ENCODE measurements around the gene SRGAP1. TPM values are rescaled to one million over a fixed set of nuclear protein-coding genes. Genes with fewer than 3 reads are reported as not detected.

The SRGAP1 gene
- total RNA-seq, 6 donors from 2014 or later = 4.7 to 36.7 (median 14.0) TPM

- ATAC-seq (ENCODE audit: low FRiP score in 2 of 2) = peak; percentile 37 to 70
- Histone ChIP-seq H3K4me1 (peaks cover 7 to 24% (median 15%) of the 10 kb centered on the region in 4 donors), H3K9me3 (no peaks in the 10 kb centered on the region), H3K27ac (peak overlapping the region in 2 of 4 donors; percentile 36 to 42), H3K4me3 (no peak overlapping the region), H3K27me3 (no peaks in the 10 kb centered on the region), H3K36me3 (no peaks in the 10 kb centered on the region)
- 49 to 66% methylated on average over 5 of the region's 5 CpGs for WGBS, 2 donors
- no peak for DNase-seq
- TF ChIP-seq EP300 (IDR thresholded peaks at IDR 0.05) (no peak), POLR2A (IDR thresholded peaks at IDR 0.05) (no peak), POLR2AphosphoS5 (IDR thresholded peaks at IDR 0.05) (no peak), CTCF (IDR thresholded peaks at IDR 0.05) (no peak)
Measured at GRCh38 chr12:63944586-63945228, 100.2 kb downstream of the SRGAP1 start.

GRCh38 chr12:63945777-63946176 is 101.3 kb downstream of the SRGAP1 start:
- H3K9me3 ChIP-seq = no peaks in the 10 kb centered on the region
- H3K4me1 ChIP-seq = peaks cover 7 to 20% (median 14%) of the 10 kb centered on the region in 4 donors
- no peak for TF ChIP-seq EP300 (IDR thresholded peaks at IDR 0.05)
- no peak for TF ChIP-seq POLR2A (IDR thresholded peaks at IDR 0.05)
- no peak for TF ChIP-seq CTCF (IDR thresholded peaks at IDR 0.05)
- TF ChIP-seq POLR2AphosphoS5 (IDR thresholded peaks at IDR 0.05) = no peak
- no peak for DNase-seq
- H3K4me3 ChIP-seq = no peak overlapping the region
- no peaks in the 10 kb centered on the region for H3K36me3 ChIP-seq
- ATAC-seq (ENCODE audit: low FRiP score in 2 of 2) = no peak
- H3K27me3 ChIP-seq = no peaks in the 10 kb centered on the region
- H3K27ac ChIP-seq = peak overlapping the region in 2 of 4 donors; percentile 25 to 36

GRCh38 chr12:63948211-63948610 is 103.7 kb downstream of the SRGAP1 start:
- Histone ChIP-seq H3K4me1 (peaks cover 7 to 12% (median 11%) of the 10 kb centered on the region in 4 donors), H3K36me3 (no peaks in the 10 kb centered on the region), H3K9me3 (no peaks in the 10 kb centered on the region), H3K4me3 (no peak overlapping the region), H3K27ac (no peak overlapping the region), H3K27me3 (no peaks in the 10 kb centered on the region)
- DNase-seq = no peak
- TF ChIP-seq POLR2A (IDR thresholded peaks at IDR 0.05) (no peak), POLR2AphosphoS5 (IDR thresholded peaks at IDR 0.05) (no peak), EP300 (IDR thresholded peaks at IDR 0.05) (no peak), CTCF (IDR thresholded peaks at IDR 0.05) (no peak)
- no peak for ATAC-seq (ENCODE audit: low FRiP score in 2 of 2)

GRCh38 chr12:63949902-63950301 is 105.4 kb downstream of the SRGAP1 start:
- ATAC-seq (ENCODE audit: low FRiP score in 2 of 2) (no peak), DNase-seq (no peak)
- Histone ChIP-seq H3K4me3 (no peak overlapping the region), H3K27ac (no peak overlapping the region), H3K4me1 (peaks cover 1 to 9% (median 7%) of the 10 kb centered on the region in 4 donors), H3K36me3 (no peaks in the 10 kb centered on the region), H3K9me3 (no peaks in the 10 kb centered on the region), H3K27me3 (no peaks in the 10 kb centered on the region)
- WGBS, 2 donors = 43 to 63% methylated on average over 2 of the region's 2 CpGs
- TF ChIP-seq EP300 (IDR thresholded peaks at IDR 0.05) (no peak), POLR2A (IDR thresholded peaks at IDR 0.05) (no peak), POLR2AphosphoS5 (IDR thresholded peaks at IDR 0.05) (no peak), CTCF (IDR thresholded peaks at IDR 0.05) (no peak)

GRCh38 chr12:63952995-63953394 is 108.5 kb downstream of the SRGAP1 start:
- H3K36me3 ChIP-seq = no peaks in the 10 kb centered on the region
- no peak overlapping the region for H3K4me3 ChIP-seq
- H3K27me3 ChIP-seq = no peaks in the 10 kb centered on the region
- H3K27ac ChIP-seq = no peak overlapping the region
- no peaks in the 10 kb centered on the region for H3K9me3 ChIP-seq
- WGBS, 2 donors = 67 to 75% methylated on average over 1 of the region's 1 CpG
- TF ChIP-seq CTCF (IDR thresholded peaks at IDR 0.05) (no peak), POLR2AphosphoS5 (IDR thresholded peaks at IDR 0.05) (no peak), EP300 (IDR thresholded peaks at IDR 0.05) (no peak), POLR2A (IDR thresholded peaks at IDR 0.05) (no peak)
- ATAC-seq (ENCODE audit: low FRiP score in 2 of 2) = no peak
- H3K4me1 ChIP-seq = peaks cover 12 to 24% (median 18%) of the 10 kb centered on the region in 4 donors
- DNase-seq = no peak

All from upper lobe of left lung (tissue), 6 donors.